Heart left ventricle (tissue), 16 donors: Measurements from ENCODE around the gene PBX1. TPM values are rescaled to one million over a fixed set of nuclear protein-coding genes. Genes with fewer than 3 reads are reported as not detected.

Experiments used
- ATAC-seq, 4 donors: fragments of 200-7000 bp; cut with Tn5 transposase; one replicate each; pipeline ENCODE4 v1.9.1; 2020 to 2022; ENCODE audit warnings: moderate library complexity in 4 of 4, mild to moderate bottlenecking in 3 of 4, moderate number of reproducible peaks in 1 of 4
- DNase-seq, 5 donors: peaks; one replicate each; pipeline ENCODE4 v3.0.0-alpha.2; 2020
- H3K27ac ChIP-seq, 12 donors: fragments of 200-600 bp; sonication (generic) in 4 of 12; one replicate each; pipeline versions ENCODE4 v1.5.0 to v1.8.0; 2016 to 2022; ENCODE audit warnings: mild to moderate bottlenecking in 2 of 12
- H3K27me3 ChIP-seq, 9 donors: fragments of 200-600 bp; sonication (generic) in 2 of 9; one replicate each; pipeline versions ENCODE4 v1.5.1 to v1.8.0; 2016 to 2022; ENCODE audit warnings: mild to moderate bottlenecking in 3 of 9
- H3K36me3 ChIP-seq, 9 donors: fragments of 200-600 bp; sonication (generic) in 2 of 9; one replicate each; pipeline versions ENCODE4 v1.5.0 to v1.8.0; 2018 to 2022; ENCODE audit warnings: mild to moderate bottlenecking in 2 of 9
- H3K4me1 ChIP-seq, 12 donors: fragments of 200-600 bp; sonication (generic) in 4 of 12; one replicate each; pipeline versions ENCODE4 v1.5.0 to v1.8.0; 2016 to 2022; ENCODE audit warnings: mild to moderate bottlenecking in 3 of 12
- H3K4me3 ChIP-seq, 12 donors: fragments of 200-600 bp; sonication (generic) in 4 of 12; one replicate each; pipeline versions ENCODE4 v1.5.0 to v1.8.0; 2017 to 2022; ENCODE audit warnings: mild to moderate bottlenecking in 9 of 12, moderate library complexity in 4 of 12
- H3K9me3 ChIP-seq, 12 donors: fragments of 200-600 bp; sonication (generic) in 4 of 12; one replicate each; pipeline versions ENCODE4 v1.5.0 to v1.8.0; 2016 to 2022; ENCODE audit warnings: mild to moderate bottlenecking in 1 of 12
- CTCF ChIP-seq, 12 donors: fragments of 200-600 bp; sonication (generic) in 4 of 12; IDR thresholded peaks; one replicate each; pipeline versions ENCODE4 v1.5.0 to v1.8.0; 2018 to 2022; ENCODE audit warnings: antibody characterized with exemption in 12 of 12, mild to moderate bottlenecking in 5 of 12
- POLR2A ChIP-seq, 2 donors: fragments of 450-650 bp; IDR thresholded peaks; one replicate each; pipeline ENCODE4 v1.6.1; 2017; ENCODE audit warnings: antibody characterized with exemption in 2 of 2, mild to moderate bottlenecking in 2 of 2, moderate library complexity in 2 of 2
- WGBS, 4 donors: extraction: QIAGEN DNeasy Blood & Tissue Kit in 2 of 4; methylation state at CpG; one replicate each; pipeline versions ENCODE4 v1.1.5 to v1.1.7; 2013 to 2018; 5-methylcytosine and 5-hydroxymethylcytosine counted together
- intact Hi-C, 10 donors: fragments of 100-400 bp; cut with DNase I; formaldehyde crosslinking; loops; one replicate each; pipeline versions ENCODE4 v1.11.1 to v1.14.2; 2022
- polyA plus RNA-seq, 2 donors: library from polyadenylated mRNA; stranded (reverse); fragments of 200-250 nt; gene quantifications; one replicate each; pipeline ENCODE4 v1.2.3, GENCODE V29; 2013
- total RNA-seq, 9 donors: library from RNA; depleted of rRNA in 2 of 9; stranded (reverse); fragments of >200 nt in 2 of 9; fragmentation: NEBNext Ultra II Directional in 3 of 9; extraction: Animal tissue kit (Norgen Biotek cat#: 25700) in 3 of 9; gene quantifications; one replicate each; pipeline versions ENCODE4 v1.1.0 to v1.2.4, GENCODE V29; 2016 to 2023
- donor health status: ischemic (EF 13 %, LVEDD 7.1; RV severe dilation, severe dysfunction).
- donor health status: healthy with polysubstance abuse.
- donor health status: DM: no; HTN: yes; CAD: no.
- donor health status: DM: no; HTN: no; CAD: no.
- donor health status: ischemic (EF 25% LVEDD 6.9; RV normal size, moderate dysfunction).
- donor health status: ischemic (EF 25% LVEDD 5.7; RV mildly dilated, moderate dysfunction).
- donor health status: healthy.
- donor health status: DM: yes; HTN: yes; CAD: no.
- donor health status: ischemic (EF 35%, LVEDD 5.7; RV mildly dilated, moderate dysfunction).
- donor health status: nonischemic (EF 11% LVEDD 7.7; RV severe dilation, severe dysfunction).
- donor health status: DM: yes; HTN: yes; CAD: no.
- donor health status: PGD.
- donor health status: ischemic (EF 29% LVEDD 5.4; RV normal size, mild dysfunction).
- donor health status: nonischemic (EF 23%, LVEDD 6.1; RV moderate dilation, normal function).

PBX1 gene
- total and polyA plus RNA-seq, 11 donors = 15.2 to 78.2 (median 59.1) TPM

GRCh38 chr1:164718821-164719220 lies 159.8 kb downstream of the PBX1 start:
- peak in 1 of 4 donors; percentile 26 for ATAC-seq
- DNase-seq = no peak
- H3K36me3 ChIP-seq = no peaks in the 10 kb centered on the region
- H3K27ac ChIP-seq = peak overlapping the region in 4 of 12 donors; percentile 3 to 27 (median 11)
- TF ChIP-seq CTCF (IDR thresholded peaks at IDR 0.05) = no peak
- TF ChIP-seq POLR2A (IDR thresholded peaks at IDR 0.05) = no peak
- intact Hi-C loops = loop anchor here in 3 of 10 donors (5.0 to 10.0 kb wide), 3 partner anchors 53 to 154 kb away; no protein-coding TSS in a partner anchor
- H3K4me3 ChIP-seq = no peak overlapping the region
- peaks cover 0 to 75% (median 37%) of the 10 kb centered on the region in 12 donors for H3K4me1 ChIP-seq
- H3K27me3 ChIP-seq = peaks cover 0 to 5% (median 0%) of the 10 kb centered on the region in 9 donors
- WGBS, 4 donors = 33 to 50% (median 41%) methylated on average over 1 of the region's 1 CpG
- H3K9me3 ChIP-seq = no peaks in the 10 kb centered on the region

- intact Hi-C loops = loop anchor here in 4 of 10 donors (5.0 to 10.0 kb wide), 3 partner anchors 52 to 155 kb away; no protein-coding TSS in a partner anchor
- Histone ChIP-seq H3K4me3 (no peak overlapping the region), H3K4me1 (peaks cover 0 to 77% (median 37%) of the 10 kb centered on the region in 12 donors), H3K9me3 (no peaks in the 10 kb centered on the region), H3K27ac (peak overlapping the region in 4 of 12 donors; percentile 3 to 43 (median 19)), H3K36me3 (no peaks in the 10 kb centered on the region), H3K27me3 (peaks cover 0 to 5% (median 0%) of the 10 kb centered on the region in 9 donors)
- TF ChIP-seq CTCF (IDR thresholded peaks at IDR 0.05) (no peak), POLR2A (IDR thresholded peaks at IDR 0.05) (no peak)
- 62 to 74% (median 67%) methylated on average over 8 of the region's 8 CpGs for WGBS, 4 donors
- DNase-seq = no peak
- no peak for ATAC-seq
These were observed 160.9 kb downstream of the PBX1 start for GRCh38 chr1:164719676-164720439.

GRCh38 chr1:164720440-164721227 lies 161.7 kb downstream of the PBX1 start:
- WGBS, 4 donors = 59 to 72% (median 64%) methylated on average over 7 of the region's 7 CpGs
- Histone ChIP-seq H3K27me3 (peaks cover 0 to 5% (median 0%) of the 10 kb centered on the region in 9 donors), H3K36me3 (no peaks in the 10 kb centered on the region), H3K4me3 (no peak overlapping the region), H3K9me3 (no peaks in the 10 kb centered on the region), H3K4me1 (peaks cover 2 to 85% (median 43%) of the 10 kb centered on the region in 12 donors), H3K27ac (peak overlapping the region in 5 of 12 donors; percentile 4 to 43 (median 22))
- ATAC-seq (peak in 2 of 4 donors; percentile 35 to 43), DNase-seq (no peak)
- TF ChIP-seq POLR2A (IDR thresholded peaks at IDR 0.05) (no peak), CTCF (IDR thresholded peaks at IDR 0.05) (no peak)
- intact Hi-C loops = loop anchor here in 1 of 10 donors (10.0 kb wide), 1 partner anchor 156 kb away; no protein-coding TSS in a partner anchor

- Histone ChIP-seq H3K9me3 (no peaks in the 10 kb centered on the region), H3K27me3 (peaks cover 0 to 5% (median 0%) of the 10 kb centered on the region in 9 donors), H3K4me3 (no peak overlapping the region), H3K36me3 (no peaks in the 10 kb centered on the region), H3K27ac (peak overlapping the region in 4 of 12 donors; percentile 0 to 28 (median 13)), H3K4me1 (peaks cover 2 to 90% (median 44%) of the 10 kb centered on the region in 12 donors)
- WGBS, 4 donors = 5 to 32% (median 27%) methylated on average over 2 of the region's 2 CpGs
- intact Hi-C loops = loop anchor here in 1 of 10 donors (10.0 kb wide), 1 partner anchor 156 kb away; no protein-coding TSS in a partner anchor
- DNase-seq = no peak
- ATAC-seq = no peak
- no peak for TF ChIP-seq CTCF (IDR thresholded peaks at IDR 0.05)
- no peak for TF ChIP-seq POLR2A (IDR thresholded peaks at IDR 0.05)
These were observed 162.2 kb downstream of the PBX1 start for GRCh38 chr1:164721228-164721496.
